Measurements from ENCODE around the gene CDH4. TPM values are rescaled to one million over a fixed set of nuclear protein-coding genes. Genes with fewer than 3 reads are reported as not detected.

Gene CDH4
- total and polyA plus RNA-seq, 9 of the 15 experiments (the other 6 are each of a cell fraction or from before 2014, with no cell fraction given): 0.04 TPM; not detected in 8

DNA sequence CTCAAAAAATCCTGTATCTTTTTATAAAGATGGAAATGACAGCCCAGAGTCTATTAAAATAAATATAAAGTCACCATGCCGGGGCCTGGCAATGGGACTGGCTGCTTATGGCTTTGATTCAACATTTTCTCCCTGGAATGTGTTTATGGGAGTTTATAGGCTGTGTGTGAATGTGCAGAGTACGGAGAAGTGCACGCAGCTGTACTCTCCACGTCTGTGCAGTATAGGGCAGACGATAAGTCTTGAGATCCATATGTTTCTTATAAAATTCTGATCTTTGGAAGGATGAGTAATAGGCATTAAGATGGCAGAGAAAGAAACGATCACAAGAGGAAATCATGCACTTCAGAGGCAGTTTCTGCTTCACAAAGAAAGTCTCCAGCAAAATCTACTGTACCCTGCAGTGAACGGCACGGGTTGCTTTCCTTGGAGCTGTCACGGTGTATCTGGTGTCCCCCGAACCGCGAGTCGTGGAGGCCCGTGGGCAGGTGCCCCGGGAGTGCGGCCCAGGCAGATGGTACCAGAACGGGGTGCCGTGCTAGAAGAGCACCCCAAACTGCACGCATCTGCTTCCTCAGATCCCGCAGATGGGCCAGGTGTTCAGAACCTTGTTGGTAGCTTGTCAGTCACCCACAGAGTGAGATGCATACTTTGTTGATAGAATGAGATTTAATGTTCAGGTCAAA, 431.1 kb downstream of the CDH4 start:
- 1% methylated on average over 20 of the region's 20 CpGs for WGBS (ENCODE audit: insufficient coverage, low coverage, missing lambda C conversion rate)
- H3K4me2 ChIP-seq (ENCODE audit: insufficient read depth, low read length): no peak overlapping the region
- H3K4me1 ChIP-seq (replicated peaks in 1 of 2; ENCODE audit: control insufficient read depth in 2 of 2, insufficient read depth in 2 of 2, low read length in 2 of 2): no peaks in the 10 kb centered on the region
- CTCF ChIA-PET (ENCODE audit: low intra/inter-chr PET ratio): no interaction called here
- no peaks in the 10 kb centered on the region for H3K9me1 ChIP-seq (ENCODE audit: control insufficient read depth, insufficient read depth, low read length)
- no peak overlapping the region for H2AFZ ChIP-seq (ENCODE audit: low read depth, low read length)
- ATAC-seq (no peak), DNase-seq (ENCODE audit: extremely low read depth in 1 of 4, low spot score in 3 of 4) (no peak), FAIRE-seq (no peak)
- H3K9ac ChIP-seq (ENCODE audit: insufficient read depth in 1 of 2, low read depth in 2 of 2, low read length in 2 of 2): no peak overlapping the region
- POLR2A ChIA-PET: interaction anchor here (0.6 kb wide), 1 partner anchor 106 kb away, joined by 3 read pairs; no protein-coding TSS in a partner anchor
- peaks cover 14 to 40% of the 10 kb centered on the region in 2 experiments; a peak in 4 of 5 replicates for H3K27me3 ChIP-seq (ENCODE audit: control insufficient read depth in 2 of 2, insufficient read depth in 2 of 2, low read length in 2 of 2)
- BruUV-seq (replicated peaks): no TSS peak
- intact Hi-C loops (cut with micrococcal nuclease) (no loop called here), in situ Hi-C loops (cut with MboI) (no loop called here)
- no peaks in the 10 kb centered on the region; the same call in 1 of the 2 replicates for H3K9me3 ChIP-seq (replicated peaks; ENCODE audit: control insufficient read depth, insufficient read depth, low read depth, low read length)
- no peaks in the 10 kb centered on the region for H3K36me3 ChIP-seq (ENCODE audit: control insufficient read depth, insufficient read depth, low read length)
- H3K4me3 ChIP-seq: no peak overlapping the region
- no peak overlapping the region for H3K27ac ChIP-seq (ENCODE audit: extremely low read depth, low read depth, low read length)
- no peaks in the 10 kb centered on the region; the same call in 1 of the 2 replicates for H4K20me1 ChIP-seq (replicated peaks; ENCODE audit: control insufficient read depth, insufficient read depth, low read length)
- no peaks in the 10 kb centered on the region for H3K79me2 ChIP-seq (ENCODE audit: control insufficient read depth, insufficient read depth, low read length)
- TF ChIP-seq, protein P1, sequence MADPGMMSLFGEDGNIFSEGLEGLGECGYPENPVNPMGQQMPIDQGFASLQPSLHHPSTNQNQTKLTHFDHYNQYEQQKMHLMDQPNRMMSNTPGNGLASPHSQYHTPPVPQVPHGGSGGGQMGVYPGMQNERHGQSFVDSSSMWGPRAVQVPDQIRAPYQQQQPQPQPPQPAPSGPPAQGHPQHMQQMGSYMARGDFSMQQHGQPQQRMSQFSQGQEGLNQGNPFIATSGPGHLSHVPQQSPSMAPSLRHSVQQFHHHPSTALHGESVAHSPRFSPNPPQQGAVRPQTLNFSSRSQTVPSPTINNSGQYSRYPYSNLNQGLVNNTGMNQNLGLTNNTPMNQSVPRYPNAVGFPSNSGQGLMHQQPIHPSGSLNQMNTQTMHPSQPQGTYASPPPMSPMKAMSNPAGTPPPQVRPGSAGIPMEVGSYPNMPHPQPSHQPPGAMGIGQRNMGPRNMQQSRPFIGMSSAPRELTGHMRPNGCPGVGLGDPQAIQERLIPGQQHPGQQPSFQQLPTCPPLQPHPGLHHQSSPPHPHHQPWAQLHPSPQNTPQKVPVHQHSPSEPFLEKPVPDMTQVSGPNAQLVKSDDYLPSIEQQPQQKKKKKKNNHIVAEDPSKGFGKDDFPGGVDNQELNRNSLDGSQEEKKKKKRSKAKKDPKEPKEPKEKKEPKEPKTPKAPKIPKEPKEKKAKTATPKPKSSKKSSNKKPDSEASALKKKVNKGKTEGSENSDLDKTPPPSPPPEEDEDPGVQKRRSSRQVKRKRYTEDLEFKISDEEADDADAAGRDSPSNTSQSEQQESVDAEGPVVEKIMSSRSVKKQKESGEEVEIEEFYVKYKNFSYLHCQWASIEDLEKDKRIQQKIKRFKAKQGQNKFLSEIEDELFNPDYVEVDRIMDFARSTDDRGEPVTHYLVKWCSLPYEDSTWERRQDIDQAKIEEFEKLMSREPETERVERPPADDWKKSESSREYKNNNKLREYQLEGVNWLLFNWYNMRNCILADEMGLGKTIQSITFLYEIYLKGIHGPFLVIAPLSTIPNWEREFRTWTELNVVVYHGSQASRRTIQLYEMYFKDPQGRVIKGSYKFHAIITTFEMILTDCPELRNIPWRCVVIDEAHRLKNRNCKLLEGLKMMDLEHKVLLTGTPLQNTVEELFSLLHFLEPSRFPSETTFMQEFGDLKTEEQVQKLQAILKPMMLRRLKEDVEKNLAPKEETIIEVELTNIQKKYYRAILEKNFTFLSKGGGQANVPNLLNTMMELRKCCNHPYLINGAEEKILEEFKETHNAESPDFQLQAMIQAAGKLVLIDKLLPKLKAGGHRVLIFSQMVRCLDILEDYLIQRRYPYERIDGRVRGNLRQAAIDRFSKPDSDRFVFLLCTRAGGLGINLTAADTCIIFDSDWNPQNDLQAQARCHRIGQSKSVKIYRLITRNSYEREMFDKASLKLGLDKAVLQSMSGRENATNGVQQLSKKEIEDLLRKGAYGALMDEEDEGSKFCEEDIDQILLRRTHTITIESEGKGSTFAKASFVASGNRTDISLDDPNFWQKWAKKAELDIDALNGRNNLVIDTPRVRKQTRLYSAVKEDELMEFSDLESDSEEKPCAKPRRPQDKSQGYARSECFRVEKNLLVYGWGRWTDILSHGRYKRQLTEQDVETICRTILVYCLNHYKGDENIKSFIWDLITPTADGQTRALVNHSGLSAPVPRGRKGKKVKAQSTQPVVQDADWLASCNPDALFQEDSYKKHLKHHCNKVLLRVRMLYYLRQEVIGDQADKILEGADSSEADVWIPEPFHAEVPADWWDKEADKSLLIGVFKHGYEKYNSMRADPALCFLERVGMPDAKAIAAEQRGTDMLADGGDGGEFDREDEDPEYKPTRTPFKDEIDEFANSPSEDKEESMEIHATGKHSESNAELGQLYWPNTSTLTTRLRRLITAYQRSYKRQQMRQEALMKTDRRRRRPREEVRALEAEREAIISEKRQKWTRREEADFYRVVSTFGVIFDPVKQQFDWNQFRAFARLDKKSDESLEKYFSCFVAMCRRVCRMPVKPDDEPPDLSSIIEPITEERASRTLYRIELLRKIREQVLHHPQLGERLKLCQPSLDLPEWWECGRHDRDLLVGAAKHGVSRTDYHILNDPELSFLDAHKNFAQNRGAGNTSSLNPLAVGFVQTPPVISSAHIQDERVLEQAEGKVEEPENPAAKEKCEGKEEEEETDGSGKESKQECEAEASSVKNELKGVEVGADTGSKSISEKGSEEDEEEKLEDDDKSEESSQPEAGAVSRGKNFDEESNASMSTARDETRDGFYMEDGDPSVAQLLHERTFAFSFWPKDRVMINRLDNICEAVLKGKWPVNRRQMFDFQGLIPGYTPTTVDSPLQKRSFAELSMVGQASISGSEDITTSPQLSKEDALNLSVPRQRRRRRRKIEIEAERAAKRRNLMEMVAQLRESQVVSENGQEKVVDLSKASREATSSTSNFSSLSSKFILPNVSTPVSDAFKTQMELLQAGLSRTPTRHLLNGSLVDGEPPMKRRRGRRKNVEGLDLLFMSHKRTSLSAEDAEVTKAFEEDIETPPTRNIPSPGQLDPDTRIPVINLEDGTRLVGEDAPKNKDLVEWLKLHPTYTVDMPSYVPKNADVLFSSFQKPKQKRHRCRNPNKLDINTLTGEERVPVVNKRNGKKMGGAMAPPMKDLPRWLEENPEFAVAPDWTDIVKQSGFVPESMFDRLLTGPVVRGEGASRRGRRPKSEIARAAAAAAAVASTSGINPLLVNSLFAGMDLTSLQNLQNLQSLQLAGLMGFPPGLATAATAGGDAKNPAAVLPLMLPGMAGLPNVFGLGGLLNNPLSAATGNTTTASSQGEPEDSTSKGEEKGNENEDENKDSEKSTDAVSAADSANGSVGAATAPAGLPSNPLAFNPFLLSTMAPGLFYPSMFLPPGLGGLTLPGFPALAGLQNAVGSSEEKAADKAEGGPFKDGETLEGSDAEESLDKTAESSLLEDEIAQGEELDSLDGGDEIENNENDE (IDR thresholded peaks at IDR 0.05; ENCODE audit: low read depth, low read length): no peak
- TF ChIP-seq RBM17 (IDR thresholded peaks at IDR 0.05; ENCODE audit: borderline replicate concordance, low read depth, low read length): no peak
- TF ChIP-seq KLF13 (tag; IDR thresholded peaks at IDR 0.05; ENCODE audit: borderline replicate concordance, low read depth): no peak
- no peak for TF ChIP-seq MCM2 (IDR thresholded peaks at IDR 0.05; ENCODE audit: low read depth)
- no peak for TF ChIP-seq ZNF707 (CRISPR knock-in tag; conservative IDR thresholded peaks at IDR 0.05)
- TF ChIP-seq ZNF133 (CRISPR knock-in tag; IDR thresholded peaks at IDR 0.05): no peak
- no peak for TF ChIP-seq ZKSCAN8 (CRISPR knock-in tag; IDR thresholded peaks at IDR 0.05)
- TF ChIP-seq, protein P2, sequence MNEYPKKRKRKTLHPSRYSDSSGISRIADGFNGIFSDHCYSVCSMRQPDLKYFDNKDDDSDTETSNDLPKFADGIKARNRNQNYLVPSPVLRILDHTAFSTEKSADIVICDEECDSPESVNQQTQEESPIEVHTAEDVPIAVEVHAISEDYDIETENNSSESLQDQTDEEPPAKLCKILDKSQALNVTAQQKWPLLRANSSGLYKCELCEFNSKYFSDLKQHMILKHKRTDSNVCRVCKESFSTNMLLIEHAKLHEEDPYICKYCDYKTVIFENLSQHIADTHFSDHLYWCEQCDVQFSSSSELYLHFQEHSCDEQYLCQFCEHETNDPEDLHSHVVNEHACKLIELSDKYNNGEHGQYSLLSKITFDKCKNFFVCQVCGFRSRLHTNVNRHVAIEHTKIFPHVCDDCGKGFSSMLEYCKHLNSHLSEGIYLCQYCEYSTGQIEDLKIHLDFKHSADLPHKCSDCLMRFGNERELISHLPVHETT (CRISPR knock-in tag; conservative IDR thresholded peaks at IDR 0.05 in 1 of 2, IDR thresholded peaks at IDR 0.05 in 1 of 2): no peak
- no peak for TF ChIP-seq ZNF232 (CRISPR knock-in tag; IDR thresholded peaks at IDR 0.05)
